SH-SY5Y (cell line): ENCODE results near the gene TYRO3.

ENCODE experiments used
- GATA2 ChIP-seq: IDR thresholded peaks from 2 replicates; pipeline ENCODE4 v1.6.1; 2011; ENCODE audit warnings: mild to moderate bottlenecking, low read depth, low read length
- GATA3 ChIP-seq: IDR thresholded peaks from 2 replicates; pipeline ENCODE4 v1.6.1; 2011; ENCODE audit warnings: low read depth, mild to moderate bottlenecking, low read length, moderate library complexity

- TF ChIP-seq GATA3 (no peak), GATA2 (no peak)
These were observed 48.3 kb upstream of the TYRO3 start for GRCh38 chr15:41510728-41511127.
